GM18511 (cell line): ENCODE data around the gene KCNQ5.

ENCODE experiments used
- ATAC-seq: cut with Tn5 transposase; IDR thresholded peaks from one replicate; pipeline ENCODE4 v1.9.1; 2021; ENCODE audit warnings: mild to moderate bottlenecking, moderate library complexity; ENCODE audit not compliant: unreplicated experiment

The KCNQ5 gene

DNA sequence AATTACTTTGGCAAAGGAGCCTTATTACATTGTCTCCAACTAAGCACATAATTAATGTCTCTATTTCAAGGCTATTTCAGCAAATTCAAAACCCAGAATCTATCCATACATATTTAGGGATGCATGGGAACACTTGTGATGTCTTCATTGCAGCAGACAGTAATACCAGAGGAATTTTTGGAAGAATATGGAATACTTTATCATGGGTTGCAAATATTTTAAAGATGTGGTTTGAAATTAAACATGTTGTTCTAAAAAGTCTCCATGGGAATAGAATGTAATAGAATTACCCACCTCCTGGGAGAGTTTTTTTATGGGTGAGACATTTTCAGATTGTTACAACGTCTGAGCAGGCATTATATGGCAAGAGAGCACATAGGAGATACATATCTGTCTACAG lies 170.8 kb downstream of the KCNQ5 start:
- ATAC-seq: no peak

GRCh38 chr6:72793641-72794395 lies 172.0 kb downstream of the KCNQ5 start:
- no peak for ATAC-seq

DNA sequence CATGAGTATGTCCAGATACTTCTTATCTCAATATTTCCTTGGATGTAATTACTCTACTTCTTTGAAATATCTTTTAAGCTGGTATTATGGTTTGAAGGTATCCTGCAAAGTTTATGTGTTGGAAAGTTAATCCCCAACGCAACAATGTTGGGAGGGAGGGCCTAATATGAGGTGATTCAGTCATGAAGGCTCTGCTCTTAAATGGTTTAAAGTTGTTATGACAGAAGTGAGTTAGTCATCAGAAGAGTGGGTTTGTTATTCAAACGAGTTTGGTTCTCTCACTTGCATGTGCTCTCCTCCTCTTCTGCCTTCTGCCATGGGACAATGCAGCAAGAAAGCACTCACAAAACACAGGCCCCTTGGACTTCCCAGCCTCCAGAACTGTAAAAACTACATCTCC lies 176.3 kb downstream of the KCNQ5 start:
- no peak for ATAC-seq

GRCh38 chr6:72809746-72810379 lies 188.0 kb downstream of the KCNQ5 start:
- ATAC-seq: no peak

GRCh38 chr6:72810571-72811280 lies 188.9 kb downstream of the KCNQ5 start:
- no peak for ATAC-seq

- ATAC-seq: no peak
These were observed 190.1 kb downstream of the KCNQ5 start for GRCh38 chr6:72811971-72812421.

DNA sequence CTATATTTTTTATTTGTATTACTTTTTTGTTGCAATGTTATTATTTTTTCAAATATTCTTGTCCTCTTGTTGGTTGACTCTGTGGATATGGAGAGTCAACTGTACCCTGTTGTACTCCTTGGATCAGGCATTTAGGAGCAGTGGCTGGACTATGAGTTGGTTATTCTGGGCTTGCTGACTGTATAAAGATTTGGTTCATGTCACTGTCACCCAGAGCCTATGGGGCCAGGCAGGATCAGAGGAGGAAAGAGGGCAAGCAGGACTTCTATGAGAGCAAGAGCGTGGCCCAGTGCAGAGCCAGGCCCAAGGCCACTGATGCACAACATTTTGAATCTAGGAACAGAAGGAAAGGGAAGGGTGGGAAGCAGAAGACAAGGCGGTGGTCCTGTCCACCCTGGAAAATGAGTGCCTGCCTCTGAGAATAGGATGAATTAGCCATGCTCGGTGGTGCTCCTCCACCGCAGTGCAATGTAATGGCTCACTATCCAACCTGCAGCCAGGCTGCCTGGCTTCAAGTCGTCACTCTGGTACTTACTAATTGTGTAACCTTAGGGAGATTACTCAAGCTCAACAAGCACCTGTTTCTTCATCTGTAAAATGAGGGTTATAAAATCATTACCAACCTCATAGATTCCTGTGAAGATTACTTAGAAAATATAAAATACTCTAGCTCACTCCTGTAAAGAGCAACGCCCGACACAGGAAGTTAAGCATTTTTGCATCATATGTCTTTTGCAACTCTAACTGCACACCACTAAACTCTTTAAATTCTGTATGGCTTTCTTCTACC lies 192.1 kb downstream of the KCNQ5 start:
- no peak for ATAC-seq

DNA sequence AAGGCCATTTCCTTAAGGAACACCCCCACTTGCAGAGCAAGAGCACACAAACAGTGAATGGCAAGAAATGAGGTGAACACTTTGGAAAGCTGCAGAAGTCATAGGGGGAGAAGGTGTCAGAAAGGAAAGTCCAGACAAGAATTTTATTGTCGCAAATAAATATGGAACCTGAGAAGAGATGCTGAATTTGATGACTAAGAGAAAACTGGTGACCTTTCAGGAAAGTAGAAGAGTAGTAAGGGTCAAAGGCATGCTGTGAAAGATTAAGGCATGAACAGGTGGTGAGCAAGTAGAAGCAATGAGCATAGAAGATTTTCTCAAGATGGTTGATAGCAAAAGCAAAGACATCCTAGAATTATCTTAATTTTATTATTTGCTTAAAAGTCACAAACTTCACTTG lies 194.2 kb downstream of the KCNQ5 start:
- no peak for ATAC-seq

DNA sequence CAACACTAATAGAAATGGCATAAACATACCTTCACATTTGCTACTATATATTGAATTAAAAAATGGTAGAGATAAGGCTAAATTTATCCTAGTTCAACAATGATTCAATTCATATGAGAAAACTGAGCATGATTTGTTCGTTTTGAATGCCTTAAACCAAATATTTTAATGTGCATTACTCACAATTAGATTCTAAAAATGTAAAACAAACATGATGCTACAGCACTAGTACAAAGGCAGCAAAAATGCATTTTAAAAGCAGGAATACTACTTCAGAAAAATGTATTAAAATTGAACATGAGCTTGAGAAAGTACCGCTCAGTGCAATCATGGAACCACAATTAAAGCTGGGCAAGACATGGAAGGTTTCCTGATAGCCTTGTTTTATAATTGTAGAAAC lies 195.3 kb downstream of the KCNQ5 start:
- ATAC-seq: no peak

DNA sequence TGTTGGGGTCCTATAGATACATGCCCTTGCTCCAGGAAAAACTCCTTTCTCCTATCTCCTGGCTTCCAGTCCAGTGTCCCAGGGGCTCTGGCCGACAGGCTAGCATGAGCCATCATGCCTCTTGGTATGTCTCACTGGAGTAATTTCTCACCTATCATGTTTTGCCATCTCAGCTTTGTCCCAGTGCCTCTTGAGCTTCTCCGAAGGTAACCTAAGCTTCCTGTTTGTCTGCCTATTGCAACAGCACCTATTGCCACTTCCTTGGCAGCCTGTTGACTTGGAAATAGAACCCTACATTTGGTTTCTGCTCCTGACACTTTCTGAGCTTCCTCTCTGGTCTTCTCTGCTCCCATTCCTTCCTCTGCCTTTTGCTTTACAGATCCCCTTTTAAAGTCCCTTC lies 197.7 kb downstream of the KCNQ5 start:
- no peak for ATAC-seq

GRCh38 chr6:72820153-72820552 lies 198.3 kb downstream of the KCNQ5 start:
- ATAC-seq: no peak

DNA sequence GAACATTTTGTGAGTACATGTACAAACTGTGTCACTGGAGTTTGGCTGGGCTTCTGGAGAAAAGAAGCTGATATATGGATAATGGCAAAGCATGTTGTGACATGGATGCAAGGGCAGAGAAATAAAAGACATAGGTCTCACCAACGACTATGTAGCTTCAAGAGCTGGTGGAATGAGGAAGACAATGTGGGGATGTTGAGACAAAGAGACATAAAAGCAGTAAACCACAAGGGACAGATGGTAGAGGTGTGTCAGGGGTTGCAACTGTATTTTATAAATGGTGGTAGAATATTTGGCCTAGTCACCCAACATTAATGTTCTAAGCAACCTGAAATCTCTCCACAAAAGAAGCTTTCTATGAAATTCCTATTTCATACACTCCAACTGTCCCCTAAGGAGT lies 199.0 kb downstream of the KCNQ5 start:
- ATAC-seq: no peak

DNA sequence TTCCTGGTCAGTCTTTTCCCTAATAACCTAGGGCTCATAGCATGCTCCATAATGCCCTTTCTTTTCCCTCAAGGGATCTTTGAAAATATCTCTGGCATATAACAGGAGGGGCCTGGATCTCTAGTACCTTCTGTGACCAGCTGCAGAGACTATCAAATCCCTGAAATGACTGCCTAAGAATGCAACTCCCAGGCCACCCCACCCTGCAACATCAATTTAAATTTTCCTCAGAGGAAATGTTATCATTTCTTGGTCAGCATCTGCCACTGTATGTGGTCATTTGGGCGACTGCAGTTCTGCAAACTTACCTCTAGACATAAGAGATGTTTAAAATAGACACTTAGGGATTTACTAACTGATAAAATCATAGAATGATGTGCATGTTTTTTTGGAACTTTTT lies 200.2 kb downstream of the KCNQ5 start:
- ATAC-seq: no peak

DNA sequence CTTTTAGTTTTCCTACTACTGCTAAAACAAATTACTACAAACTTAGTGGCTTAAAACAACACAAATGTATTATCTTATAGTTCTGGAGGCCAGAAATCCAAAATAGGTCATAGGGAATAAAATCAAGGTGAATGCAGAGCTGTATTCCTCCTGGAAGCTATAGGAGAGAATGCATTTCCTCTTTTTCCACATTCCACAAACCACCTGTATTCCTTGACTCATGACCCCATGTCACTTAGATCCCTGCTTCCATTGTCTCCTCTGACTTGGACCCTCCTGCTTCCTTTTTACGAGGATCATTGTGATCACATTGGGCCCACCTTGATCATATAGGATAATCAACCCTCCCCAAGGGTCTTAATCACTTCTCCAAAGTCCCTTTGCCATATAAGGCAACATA lies 200.8 kb downstream of the KCNQ5 start:
- ATAC-seq: no peak

GRCh38 chr6:72824833-72825232 lies 203.0 kb downstream of the KCNQ5 start:
- ATAC-seq: peak; percentile 82

DNA sequence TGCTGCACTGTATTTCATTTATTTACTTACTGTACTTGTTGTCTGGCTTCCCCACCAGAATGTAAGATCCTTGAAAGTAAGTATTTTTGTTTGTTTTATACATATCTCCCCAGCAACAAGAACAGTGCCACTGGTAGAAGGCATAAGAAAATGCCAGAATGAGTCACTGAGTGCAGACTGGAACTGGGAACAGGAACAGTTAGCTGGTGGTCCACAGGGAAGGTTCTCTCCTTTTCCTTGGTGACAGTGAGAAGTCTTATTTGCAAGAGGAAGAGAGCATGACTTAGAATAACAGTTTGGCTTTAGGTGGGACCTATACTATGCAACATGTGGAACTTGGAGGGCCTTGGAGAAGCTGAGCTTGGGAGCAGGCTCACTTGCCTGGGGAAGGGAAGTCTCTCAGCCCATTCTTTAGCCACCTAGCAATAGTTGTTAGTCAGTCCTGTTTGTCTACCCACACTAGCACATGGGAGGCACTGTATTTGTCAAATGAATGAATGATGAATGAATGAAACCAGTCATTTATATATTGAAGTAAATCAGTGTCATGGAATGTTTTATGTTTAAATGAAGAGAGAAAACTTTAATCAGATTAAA lies 203.5 kb downstream of the KCNQ5 start:
- ATAC-seq: peak; percentile 46

DNA sequence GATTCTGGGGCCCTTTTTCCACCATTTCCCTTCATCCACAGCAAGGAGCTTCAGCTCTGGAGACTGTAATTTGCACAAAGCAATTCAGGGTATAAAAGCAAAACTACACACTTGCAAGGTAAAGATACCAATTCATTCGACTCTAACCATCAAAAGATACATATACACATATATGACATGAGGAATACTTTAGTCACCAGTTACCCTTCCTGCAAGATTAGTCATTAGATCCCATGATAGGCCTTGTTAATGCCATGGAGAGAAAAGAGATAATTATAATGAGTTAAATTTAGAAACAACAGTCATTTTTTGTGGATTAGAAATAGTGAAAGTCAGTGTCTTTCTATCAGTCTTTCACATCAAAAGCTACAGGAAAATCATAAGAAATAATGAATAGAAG lies 204.2 kb downstream of the KCNQ5 start:
- ATAC-seq: no peak

DNA sequence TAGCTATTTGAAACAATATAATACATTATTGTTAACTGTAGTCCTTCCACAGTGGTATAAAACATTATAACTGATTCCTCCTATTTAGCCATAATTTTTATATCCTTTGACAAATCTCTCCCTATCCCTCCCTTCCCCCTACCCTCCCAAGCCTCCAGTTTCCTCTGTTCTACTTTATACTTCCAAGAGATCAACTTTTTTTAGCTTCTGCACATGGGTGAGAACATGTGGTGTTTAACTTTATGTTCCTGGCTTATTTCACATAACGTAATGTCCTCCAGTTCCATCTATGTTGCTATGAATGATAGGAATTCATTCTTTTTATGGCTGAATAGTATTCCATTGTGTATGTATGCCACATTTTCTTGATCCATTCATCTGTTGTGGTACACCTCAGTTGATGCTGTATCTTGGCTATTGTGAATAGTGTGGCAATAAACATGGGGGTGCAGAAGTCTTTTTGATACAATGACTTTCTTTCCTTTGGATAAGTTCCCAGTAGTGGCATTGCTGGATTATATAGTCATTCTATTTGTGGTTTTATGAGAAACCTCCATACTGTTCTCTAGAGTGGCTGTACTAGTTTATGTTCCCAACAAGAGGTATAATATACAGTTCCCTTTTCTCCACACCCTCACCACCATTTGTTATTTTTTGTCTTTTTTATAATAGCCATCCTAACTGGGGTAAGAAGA lies 205.0 kb downstream of the KCNQ5 start:
- ATAC-seq: no peak

- no peak for ATAC-seq
These were observed 207.0 kb downstream of the KCNQ5 start for GRCh38 chr6:72828904-72829303.

GRCh38 chr6:72832271-72832670 lies 210.4 kb downstream of the KCNQ5 start:
- no peak for ATAC-seq
